HG02938 (cell line): ENCODE data around the gene SYNJ2.
"Not testable (repeated sequence)": the region's sequence is repeated elsewhere in the genome, so short reads cannot be mapped to it uniquely, and the experiment has no call there.

ENCODE experiments used
- ATAC-seq: cut with Tn5 transposase; IDR thresholded peaks from one replicate; pipeline ENCODE4 v1.9.1; 2021; ENCODE audit warnings: mild to moderate bottlenecking, moderate library complexity; ENCODE audit not compliant: unreplicated experiment

The SYNJ2 gene

GRCh38 chr6:157956171-157956730 is 25.4 kb upstream of the SYNJ2 start:
- no peak for ATAC-seq

- ATAC-seq: no peak
Measured at GRCh38 chr6:157959451-157960227, 22.0 kb upstream of the SYNJ2 start.

- ATAC-seq: no peak
Measured at GRCh38 chr6:157961153-157961831, 20.4 kb upstream of the SYNJ2 start.

- ATAC-seq: no peak
Measured at GRCh38 chr6:157961832-157962575, 19.7 kb upstream of the SYNJ2 start.

GRCh38 chr6:157962601-157963302 is 18.9 kb upstream of the SYNJ2 start:
- no peak for ATAC-seq

- no peak for ATAC-seq
Measured at GRCh38 chr6:157964100-157964499, 17.6 kb upstream of the SYNJ2 start.

- no peak for ATAC-seq
Measured at GRCh38 chr6:157965387-157965786, 16.3 kb upstream of the SYNJ2 start.

- ATAC-seq: no peak
Measured at GRCh38 chr6:157966589-157966977, 15.1 kb upstream of the SYNJ2 start.

GRCh38 chr6:157967020-157967419 is 14.6 kb upstream of the SYNJ2 start:
- ATAC-seq: no peak

GRCh38 chr6:157967486-157967885 is 14.2 kb upstream of the SYNJ2 start:
- no peak for ATAC-seq

- not testable (repeated sequence) for ATAC-seq
Measured at GRCh38 chr6:157972177-157972576, 9.5 kb upstream of the SYNJ2 start.

GRCh38 chr6:157974341-157974894 is 7.2 kb upstream of the SYNJ2 start:
- ATAC-seq: no peak

GRCh38 chr6:157974967-157975366 is 6.7 kb upstream of the SYNJ2 start:
- no peak for ATAC-seq

GRCh38 chr6:157975456-157975855 is 6.2 kb upstream of the SYNJ2 start:
- no peak for ATAC-seq

- ATAC-seq: no peak
Measured at GRCh38 chr6:157976345-157977175, 5.1 kb upstream of the SYNJ2 start.

- no peak for ATAC-seq
Measured at GRCh38 chr6:157977176-157977804, 4.4 kb upstream of the SYNJ2 start.

GRCh38 chr6:157978021-157978783 is 3.5 kb upstream of the SYNJ2 start:
- ATAC-seq: no peak
